ENCODE data around the gene BMPR2.
A peak's percentile ranks its signal among the peaks of the same experiment; 100 is the strongest.
"Not testable (repeated sequence)": the region's sequence is repeated elsewhere in the genome, so short reads cannot be mapped to it uniquely, and the experiment has no call there.

BMPR2 gene

DNA sequence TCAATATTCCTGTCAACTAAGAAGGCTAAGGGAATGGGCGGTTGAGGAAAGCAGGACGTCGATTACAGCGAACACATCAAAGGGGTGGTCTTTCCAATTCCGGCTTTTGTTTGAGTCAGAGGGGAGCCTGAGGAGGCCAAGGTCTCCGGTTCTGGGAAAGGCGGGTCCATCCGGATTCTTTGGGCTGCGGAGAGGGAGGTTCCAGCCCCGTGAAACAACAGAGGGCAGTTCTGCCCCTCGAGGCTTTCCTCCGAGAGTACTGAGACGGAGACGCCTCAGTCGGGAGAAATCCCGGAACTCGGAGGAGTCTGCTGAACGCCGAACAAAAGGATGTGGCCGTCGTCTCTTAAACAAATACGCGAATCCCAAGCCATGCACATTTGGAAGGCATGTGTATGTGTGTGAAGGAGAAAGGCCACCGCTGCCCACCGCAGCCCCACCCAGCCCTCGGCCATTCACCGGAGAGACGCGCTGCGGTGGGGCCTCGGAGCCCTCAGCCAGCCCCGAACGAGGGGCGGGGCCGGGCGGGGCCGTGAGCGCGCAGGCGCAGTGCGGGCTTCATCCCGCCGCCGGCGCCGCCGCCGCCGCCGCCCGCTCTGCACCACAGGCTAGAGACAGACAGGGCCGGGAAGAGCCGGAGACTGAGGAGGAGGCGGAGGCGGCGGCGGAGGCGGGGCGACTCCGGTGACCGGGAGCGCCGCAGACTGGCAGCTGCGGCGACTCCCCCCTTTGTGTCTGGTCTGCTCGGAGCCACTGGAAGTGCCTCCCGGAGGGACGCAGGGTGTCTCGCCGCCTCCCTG lies at the start of gene BMPR2:
TSS of gene BMPR2 (plus strand) at position 719 of the 800 bp plus-strand sequence. CDS start 1,148 bp downstream, outside the sequence.
- DNase-seq = peak; percentile 78

DNA sequence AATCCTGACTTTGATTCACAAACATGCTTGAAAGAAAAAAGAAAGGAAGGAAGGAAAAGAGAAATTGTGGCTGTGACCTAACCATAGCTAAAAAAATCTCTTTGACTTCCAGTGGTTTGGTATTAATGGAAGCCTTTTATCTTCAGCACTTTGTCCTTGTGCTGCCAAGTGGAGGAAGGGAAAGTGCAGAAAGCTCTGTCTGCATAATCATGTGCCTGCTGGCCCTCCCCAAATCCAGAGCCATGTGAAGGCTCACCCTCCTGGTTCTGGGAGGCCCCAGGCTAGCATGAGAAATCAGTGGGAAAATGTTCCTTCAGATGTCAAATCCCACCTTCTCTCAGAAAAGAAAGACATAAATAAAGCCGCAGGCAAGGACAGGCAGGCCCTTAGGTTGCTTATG lies 48.3 kb upstream of the BMPR2 start:
- DNase-seq = no peak

DNA sequence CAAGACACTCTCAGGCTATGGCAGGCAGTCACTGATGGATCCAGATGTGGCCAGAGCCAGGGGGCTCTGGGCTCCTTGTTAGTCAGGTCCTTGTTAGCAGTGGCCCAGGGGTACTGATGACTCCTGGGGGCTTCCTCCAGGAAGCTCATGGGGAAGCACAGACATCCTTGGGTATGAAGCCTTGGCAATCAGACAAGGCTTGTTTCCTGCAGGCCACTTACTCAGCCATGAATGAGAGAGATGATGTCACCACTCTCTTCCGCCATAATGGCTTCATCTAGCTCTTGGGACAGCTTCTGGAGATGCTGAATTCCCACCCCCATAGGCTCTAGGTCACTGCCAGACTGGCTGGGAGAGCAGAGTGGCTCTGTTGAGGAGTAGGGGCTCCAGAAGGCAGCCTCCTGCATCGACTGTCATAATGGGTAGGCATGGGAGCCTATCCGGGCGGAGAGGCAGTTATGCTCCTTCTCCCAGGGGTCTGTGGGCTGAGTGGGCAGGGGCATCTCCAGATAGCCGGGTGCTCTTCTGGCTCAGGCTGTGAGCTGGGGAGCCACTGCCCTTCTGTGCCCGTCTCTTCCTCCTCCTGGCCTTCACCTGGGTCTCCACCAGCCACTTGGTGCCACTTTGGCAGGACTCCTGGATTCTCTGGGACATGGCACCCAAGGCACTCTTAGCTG lies 40.2 kb upstream of the BMPR2 start:
- no peak for DNase-seq

DNA sequence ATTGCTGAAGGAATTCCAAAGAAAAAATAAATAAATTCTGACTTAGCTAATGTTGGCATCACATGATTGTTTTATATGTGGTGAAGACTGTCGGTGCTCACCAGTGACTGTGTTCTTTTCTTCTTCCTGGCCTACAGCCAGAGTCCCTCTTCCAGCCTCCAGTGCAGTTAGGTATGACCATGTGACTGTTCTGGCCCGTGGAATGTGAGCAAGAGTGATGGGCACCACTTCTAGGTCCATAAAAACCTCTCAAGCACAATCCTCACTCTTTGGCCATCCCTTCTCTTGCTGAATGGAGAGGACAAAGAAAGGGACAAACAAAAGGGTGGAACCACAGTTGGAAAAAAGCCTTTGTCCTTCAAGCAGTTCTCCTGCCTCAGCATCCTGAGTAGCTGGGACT lies 39.0 kb upstream of the BMPR2 start:
- DNase-seq = no peak

DNA sequence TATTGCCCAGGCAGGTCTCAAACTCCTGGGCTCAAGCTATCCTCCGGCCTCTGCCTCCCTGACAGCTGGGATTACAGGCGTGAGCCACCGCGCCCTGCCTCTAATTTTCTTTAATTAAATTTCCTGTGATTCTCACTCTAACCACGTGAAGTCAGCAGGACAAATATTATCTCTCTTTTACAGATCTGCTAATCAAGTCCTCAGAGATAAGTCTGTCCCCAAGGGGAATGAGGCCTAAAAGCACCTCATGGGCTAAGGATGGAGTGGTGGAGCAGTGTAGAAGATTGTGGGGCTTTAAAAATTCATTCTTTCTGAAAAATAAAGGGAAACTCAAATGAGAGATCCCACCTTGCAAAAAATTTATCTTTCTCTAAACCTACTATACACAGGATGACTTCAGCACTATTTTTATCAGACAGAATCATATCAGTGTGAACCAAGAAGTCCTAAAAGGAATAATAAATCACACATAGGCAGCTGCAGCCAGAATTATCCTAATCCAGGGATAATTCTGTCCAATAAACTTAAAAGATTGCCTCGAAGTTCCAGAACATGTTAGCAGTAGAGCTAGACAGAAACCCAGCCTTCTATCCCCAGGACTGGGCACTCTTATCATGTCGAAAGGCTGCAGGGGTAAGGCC lies 38.3 kb upstream of the BMPR2 start:
- no peak for DNase-seq

DNA sequence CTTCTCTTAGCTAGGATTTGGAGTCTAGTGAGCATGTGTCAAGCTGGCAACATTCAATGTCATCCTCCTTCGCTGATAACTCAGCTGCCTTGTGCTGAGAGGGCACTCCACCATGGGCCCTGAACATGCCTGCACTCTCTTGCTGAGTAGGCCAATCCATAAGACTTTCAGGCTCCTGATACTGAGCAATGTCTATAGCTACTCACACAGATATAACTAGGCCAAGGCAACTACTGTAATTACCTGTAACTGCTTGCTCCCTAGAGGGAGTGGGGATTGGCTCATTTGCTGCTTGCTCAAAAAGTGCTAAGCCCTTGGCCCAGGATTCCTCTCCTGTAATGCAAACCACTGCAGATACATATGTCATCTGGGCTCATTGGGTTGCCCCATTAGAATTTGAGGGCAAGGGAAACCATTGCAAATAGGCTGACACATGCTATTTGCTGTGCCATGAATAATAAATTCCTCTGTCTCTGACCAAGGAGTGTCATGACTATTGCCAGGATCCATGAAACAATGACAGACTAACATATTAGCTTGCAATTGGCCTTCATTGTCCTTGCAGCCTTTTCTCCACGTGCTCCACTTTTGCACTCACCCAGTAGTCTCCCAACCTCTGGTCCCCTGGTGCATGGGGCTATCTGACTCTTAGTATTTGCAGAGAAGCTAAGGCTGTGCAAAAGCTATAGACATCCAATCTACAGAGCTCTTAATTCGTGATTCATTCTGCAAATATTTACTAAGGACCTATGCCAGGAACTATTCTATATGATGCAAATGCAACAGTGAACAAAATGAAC lies 36.9 kb upstream of the BMPR2 start:
- no peak for DNase-seq

DNA sequence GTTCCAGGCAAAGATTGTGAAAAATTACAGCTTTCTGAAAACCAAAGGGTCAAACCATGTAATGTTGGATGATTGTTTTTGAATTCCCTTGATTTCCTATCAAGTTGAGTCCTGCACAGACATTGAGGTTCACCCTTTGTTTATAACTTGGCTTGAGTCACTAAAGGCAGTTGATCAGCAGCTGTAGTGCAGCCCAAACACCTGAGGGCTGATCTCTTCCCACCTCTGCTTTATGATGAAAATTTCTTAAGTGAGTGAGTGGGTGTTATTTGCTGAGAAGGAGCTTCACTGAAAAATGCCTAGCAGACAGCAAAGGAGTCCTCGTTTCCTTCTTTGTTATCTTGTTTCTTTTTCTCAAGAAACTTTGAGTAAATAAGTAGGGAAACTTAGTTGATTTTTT lies 31.9 kb upstream of the BMPR2 start:
- DNase-seq = no peak

DNA sequence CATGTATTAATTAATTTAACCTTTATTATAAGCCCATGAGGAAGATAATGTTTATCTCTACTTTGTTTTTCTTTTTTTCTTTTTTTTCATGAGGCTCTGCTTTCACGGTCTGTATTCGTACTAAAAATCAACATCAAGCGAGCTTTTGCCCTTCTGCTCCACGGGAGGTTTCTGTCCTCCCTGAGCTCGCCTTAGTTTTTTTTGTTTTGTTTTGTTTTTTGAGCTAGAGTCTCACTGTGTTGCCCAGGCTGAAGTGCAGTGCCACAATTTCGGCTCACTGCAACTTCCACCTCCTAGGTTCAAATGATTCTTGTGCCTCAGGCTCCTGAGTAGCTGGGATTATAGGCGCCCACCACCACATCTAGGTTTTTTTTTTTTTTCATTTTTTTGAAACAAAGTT lies 29.9 kb upstream of the BMPR2 start:
- no peak for DNase-seq

DNA sequence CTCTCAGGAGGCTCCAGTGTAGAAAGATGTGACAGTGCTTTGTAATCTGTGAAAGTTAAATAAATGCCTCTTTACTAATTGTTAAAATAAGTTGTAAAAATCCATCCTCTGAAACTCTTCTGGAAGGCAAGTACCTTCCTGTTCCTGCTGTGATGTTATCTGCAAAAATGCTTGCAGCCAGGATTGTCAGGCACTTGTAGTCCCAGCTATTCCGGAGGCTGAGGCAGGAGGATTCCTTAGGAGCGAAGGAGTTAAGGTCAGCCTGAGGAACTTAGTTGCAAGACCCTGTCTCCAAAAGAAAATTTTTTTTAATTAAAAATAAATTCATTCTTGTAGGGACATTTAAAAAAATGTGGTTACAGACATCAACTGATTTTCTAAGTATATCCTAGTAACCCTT lies 22.7 kb upstream of the BMPR2 start:
- no peak for DNase-seq

DNA sequence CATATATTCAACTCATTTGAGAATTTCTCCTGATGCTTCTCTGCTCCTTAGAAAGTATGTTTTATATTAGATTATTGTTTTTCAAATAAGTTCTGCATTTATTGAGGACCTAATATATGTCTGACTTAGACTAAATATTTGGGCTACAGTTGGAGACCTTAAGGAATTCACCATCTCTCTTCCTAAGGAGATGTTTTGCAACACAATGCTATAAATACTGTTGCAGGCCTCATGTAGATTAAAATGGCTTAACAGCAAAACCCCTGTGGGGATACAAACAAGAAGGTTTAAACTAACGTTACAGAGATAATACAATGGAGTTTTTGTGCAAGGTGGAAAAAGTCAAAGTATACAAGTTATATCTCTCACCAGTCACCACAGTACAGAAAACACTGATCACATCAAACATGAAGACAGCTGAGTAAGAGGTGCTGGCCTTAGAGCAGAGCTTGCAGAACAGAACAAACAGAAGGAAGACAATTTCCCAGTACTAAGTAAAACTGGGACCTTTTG lies 20.1 kb upstream of the BMPR2 start:
- DNase-seq = no peak

DNA sequence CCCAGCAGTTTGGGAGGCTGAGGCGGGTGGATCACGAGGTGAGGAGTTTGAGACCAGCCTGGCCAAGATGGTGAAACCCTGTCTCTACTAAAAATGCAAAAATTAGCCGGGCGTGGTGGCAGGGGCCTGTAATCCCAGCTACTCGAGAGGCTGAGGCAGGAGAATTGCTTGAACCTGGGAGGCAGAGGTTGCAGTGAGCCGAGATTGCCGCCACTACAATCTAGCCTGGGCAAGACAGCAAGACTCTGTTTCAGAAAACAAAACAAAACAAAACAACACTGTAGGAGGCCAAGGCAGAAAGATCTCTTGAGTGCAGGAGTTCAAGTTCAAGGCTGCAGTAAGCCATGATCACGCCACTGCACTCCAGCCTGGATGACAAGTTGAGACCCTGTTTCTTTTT lies 17.2 kb upstream of the BMPR2 start:
- not testable (repeated sequence) for DNase-seq

DNA sequence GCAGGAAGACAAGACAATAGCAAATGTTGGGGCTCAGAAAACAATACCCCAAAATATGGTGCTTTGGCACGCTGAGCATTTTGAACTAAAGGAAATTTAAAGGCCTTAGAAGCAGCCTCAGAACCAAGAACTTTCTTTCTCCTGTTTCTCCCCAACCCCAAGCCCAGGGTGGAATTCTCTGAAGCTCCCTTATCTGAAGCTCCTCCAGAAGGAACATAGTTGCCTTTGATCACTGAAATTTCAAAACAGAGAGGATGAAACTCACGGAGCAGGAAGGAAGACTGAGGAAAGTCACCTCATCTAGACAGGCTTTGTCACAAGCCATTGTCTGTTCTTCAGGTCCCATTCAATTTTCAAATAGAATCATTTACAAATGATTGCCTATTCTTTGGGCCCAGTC lies 15.5 kb upstream of the BMPR2 start:
- DNase-seq = no peak

DNA sequence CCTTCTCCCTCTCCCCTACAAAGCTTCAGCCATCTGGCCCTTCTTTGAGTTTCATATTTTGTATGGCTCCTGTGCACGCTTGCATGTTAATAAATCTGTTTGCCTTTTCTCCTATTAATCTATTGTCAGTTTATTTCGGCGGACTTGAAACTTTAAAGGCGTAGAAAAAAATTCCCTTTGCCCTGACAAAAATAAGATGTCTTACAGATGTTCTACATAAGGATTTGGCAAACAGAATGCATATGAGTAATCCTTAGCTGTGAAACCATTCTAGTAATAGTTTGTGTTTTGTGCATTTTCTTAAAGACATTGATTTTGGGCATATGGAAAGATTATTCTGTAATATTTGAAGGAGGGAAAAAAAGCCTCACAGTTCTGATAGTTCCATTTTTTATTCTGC lies 15.0 kb upstream of the BMPR2 start:
- DNase-seq = no peak

DNA sequence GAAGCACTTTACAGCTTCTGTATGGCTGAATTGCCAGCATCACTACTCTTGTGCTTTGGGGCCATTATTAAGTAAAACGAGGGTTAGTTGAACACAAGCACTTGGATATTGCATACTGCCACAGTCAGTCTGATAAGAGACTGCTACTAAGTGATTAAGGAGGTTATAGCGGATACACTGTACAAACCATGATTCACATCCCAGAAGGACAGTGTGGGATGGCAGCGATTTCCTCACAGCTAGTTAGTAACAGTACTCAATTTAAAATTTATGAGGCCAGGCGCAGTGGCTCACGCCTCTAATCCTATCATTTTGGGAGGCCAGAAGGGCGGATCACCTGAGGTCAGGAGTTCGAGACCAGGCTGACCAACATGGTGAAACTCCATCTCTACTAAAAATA lies 2.6 kb upstream of the BMPR2 start:
- no peak for DNase-seq

DNA sequence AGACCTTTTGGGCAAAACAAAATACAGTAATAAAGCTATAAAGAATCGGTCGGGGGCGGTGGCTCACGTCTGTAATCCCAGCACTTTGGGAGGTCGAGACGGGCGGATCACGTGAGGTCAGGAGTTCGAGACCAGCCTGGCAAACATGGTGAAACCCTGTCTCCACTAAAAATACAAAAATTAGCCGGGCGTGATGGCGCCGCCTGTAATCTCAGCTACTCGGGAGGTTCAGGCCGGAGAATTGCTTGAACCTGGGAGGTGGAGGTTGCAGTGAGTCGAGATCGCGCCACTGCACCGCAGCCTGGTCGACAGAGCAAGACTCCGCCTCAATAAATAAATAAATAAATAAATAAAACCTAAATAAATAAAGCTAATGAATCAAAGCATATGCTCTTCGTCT lies 1.7 kb upstream of the BMPR2 start:
- not testable (repeated sequence) for DNase-seq

DNA sequence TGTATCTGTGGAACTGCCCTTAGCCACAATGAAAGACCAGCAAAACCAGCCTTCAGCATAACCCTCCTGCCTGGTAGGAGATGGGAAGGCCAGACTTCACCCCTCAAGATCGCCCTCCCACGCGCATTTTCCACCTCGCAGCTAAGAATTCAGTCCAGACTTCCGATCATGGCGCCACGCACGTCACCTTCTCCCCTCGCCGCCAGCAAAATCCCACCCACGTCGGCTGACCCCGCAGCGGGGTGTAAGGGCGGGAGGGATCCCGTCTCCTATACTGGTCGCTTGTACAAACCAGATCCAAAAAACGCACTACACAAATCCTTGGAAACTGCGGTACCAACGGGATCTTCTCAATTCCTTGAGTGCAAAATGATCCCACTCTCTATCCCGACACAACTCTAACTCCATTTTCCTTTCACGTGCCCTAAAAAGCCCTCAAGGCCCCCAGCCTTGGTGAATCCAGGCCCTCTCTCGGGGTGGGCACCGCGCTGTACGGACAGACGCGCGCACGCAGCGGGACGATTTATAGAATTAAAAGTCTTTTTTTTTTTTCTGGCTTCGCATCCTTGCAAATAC lies 1.0 kb upstream of the BMPR2 start:
- peak; percentile 54 for DNase-seq

DNA sequence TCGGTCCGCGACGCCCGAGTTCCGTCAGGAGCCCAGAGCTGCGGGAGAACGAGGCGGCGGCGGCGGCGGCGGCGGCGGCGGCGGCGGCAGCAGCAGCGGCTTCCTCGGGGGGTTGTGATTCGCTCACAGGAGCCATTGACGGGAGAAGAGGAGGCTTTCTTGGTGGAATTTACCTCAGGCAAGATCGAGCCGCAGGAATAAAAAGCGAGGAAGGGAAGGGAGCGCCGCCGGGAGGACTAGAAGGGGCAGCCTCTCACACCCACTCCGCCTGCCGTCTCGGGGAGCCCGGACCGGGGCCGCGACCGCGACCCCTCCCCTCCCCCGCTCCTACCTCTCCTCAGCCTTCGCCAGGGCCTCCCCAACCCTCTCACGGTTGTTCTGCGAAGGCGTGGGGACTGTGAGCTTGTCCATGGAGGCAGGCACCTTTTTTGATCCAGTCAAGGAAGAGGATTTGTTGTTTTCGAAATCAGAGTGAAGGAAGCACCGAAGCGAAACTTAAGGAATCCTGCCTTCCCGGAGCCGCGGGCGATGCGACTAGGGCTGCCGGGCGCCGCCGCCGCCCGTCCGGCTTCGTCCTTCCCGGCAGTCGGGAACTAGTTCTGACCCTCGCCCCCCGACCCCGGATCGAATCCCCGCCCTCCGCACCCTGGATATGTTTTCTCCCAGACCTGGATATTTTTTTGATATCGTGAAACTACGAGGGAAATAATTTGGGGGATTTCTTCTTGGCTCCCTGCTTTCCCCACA lies 506 bp downstream of the BMPR2 start:
- peak; percentile 24 for DNase-seq

DNA sequence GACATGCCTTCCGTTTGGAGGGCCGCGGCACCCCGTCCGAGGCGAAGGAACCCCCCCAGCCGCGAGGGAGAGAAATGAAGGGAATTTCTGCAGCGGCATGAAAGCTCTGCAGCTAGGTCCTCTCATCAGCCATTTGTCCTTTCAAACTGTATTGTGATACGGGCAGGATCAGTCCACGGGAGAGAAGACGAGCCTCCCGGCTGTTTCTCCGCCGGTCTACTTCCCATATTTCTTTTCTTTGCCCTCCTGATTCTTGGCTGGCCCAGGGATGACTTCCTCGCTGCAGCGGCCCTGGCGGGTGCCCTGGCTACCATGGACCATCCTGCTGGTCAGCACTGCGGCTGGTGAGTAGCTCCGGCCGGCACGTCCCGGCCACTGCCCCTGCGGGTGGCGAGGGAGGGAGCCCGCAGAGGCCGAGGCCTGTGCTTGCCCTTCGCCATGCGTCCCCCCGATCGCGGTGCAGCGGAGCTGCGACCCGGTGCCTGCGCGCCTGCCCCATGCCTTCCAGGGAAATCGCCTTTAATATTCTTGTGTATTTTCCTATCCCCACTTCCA lies 1.2 kb downstream of the BMPR2 start:
- DNase-seq = peak; percentile 4

DNA sequence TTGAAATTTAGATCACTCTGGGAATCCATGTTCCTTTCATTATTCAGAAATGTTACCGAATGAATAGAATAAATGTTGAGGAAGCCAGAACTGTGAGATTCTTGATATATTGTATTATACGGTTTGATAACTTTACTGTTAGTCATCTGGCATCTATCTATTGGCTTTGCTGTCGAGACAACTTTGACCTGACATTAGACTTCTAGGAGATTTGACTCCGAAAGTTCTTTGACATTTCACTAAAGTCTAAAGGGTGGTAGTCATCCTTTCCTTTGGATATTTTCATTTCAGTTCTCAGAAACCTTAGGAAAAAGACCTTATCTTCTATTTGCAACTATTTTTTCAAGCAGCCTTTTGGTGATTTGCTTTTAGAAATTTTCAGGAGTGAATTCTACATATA lies 1.9 kb downstream of the BMPR2 start:
- no peak for DNase-seq

DNA sequence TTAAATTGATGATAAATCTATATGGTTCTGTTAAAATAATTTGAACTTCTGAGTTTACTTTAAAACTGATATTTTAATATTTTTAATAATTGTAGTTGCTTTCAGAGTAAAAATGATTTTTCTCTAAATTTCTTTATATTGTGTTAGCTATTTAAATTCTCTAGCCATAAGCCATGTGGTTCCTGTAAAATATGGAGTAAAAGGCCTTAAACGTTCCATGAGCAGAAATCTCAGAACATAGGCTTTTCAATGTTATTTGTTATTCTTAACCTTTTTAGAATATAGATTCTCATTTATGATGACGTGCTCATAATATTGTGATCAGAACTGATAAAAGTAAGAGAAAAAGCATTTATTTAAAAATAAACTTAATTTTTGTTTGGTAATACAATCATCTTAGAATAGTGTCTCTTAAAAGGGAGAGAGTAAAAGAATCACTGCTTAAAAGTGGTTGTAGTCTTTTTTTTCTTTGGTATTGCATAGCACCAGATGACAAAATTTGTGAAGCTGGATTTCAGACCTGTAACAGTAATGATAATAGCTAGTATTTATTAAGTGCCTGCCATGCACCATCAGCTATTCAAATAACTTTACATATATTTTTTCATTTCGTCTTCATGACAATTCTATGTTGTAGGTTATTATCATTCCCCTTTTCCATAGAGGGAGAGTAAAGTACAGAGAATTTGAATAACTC lies 2.7 kb downstream of the BMPR2 start:
- no peak for DNase-seq

DNA sequence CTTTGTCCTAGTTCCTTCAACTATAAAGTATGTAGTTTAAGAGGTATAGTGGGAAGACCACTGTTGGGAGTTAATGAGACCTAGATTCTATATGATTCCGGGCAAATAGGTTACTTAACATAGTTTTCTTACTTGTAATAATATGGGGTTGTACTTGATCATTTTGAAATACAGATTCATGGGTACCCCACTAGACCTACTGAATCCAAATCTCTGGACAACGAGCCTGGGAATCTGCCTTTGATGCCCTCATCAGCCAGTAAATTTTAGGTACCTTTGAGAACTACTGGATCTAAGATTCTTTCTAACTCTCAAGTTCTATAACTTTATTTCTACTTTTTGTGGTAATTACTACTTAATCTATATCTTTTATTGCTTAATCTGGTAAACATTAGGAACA lies 6.6 kb downstream of the BMPR2 start:
- DNase-seq = no peak

Measured in activated CD4-positive, alpha-beta T cell treated with anti-CD3 and anti-CD28 coated beads, Interleukin-2, amount 50 U/mL, for 1 hour (primary cell).